ENCODE measurements around the gene ABCG8. TPM values are rescaled to one million over a fixed set of nuclear protein-coding genes. Genes with fewer than 3 reads are reported as not detected.

ABCG8 gene
- total and polyA plus RNA-seq, 2 donors (not counting 3 experiments of a cell fraction or from before 2014, with no cell fraction given) = not detected

DNA sequence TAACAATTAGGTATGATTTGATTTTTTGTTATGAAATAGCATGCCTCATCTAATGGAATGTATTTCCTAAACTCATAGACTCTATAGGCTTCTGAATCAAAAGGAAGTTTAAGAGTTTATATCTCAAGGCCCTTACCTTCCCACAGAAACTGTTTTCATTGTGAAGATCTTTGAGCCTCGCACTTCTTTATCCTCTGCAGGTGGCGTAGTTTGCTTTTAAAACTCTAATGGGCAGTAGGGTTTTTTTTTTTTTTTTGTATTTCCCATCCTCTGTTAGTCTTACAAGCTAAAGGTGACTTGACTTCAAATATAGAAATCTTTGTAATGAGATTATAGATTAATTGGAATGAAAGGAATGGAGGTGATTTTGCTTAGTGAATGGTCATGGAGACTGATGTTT, 36.6 kb upstream of the ABCG8 start:
- no peaks in the 10 kb centered on the region for H3K79me2 ChIP-seq (ENCODE audit: control insufficient read depth, insufficient read depth, low read length)
- no peaks in the 10 kb centered on the region for H4K20me1 ChIP-seq (replicated peaks; ENCODE audit: control insufficient read depth, extremely low read depth, insufficient read depth, low read length)
- no peaks in the 10 kb centered on the region for H3K4me1 ChIP-seq (ENCODE audit: control insufficient read depth, extremely low read depth, insufficient read depth, low read length)
- H2AFZ ChIP-seq (ENCODE audit: low read depth, low read length) = no peak overlapping the region
- TF ChIP-seq MYC (IDR thresholded peaks at IDR 0.05; ENCODE audit: low read depth, low read length) = no peak
- TF ChIP-seq FOS (IDR thresholded peaks at IDR 0.05; ENCODE audit: borderline replicate concordance, insufficient read depth, low read length) = no peak
- TF ChIP-seq POLR2AphosphoS5 (IDR thresholded peaks at IDR 0.05; ENCODE audit: insufficient read depth, low read depth, low read length) = no peak
- no peak for TF ChIP-seq MAX (IDR thresholded peaks at IDR 0.05; ENCODE audit: insufficient read depth, insufficient read length)
- no peak for TF ChIP-seq CTCF (IDR thresholded peaks at IDR 0.05; ENCODE audit: extremely low read depth in 1 of 2, insufficient read depth in 1 of 2, low read depth in 1 of 2, low read length in 2 of 2)
- TF ChIP-seq EZH2 (IDR thresholded peaks at IDR 0.05; ENCODE audit: borderline replicate concordance, low read depth, low read length, severe bottlenecking) = no peak
- TF ChIP-seq POLR2A (IDR thresholded peaks at IDR 0.05; ENCODE audit: low read depth, low read length) = no peak
- no peak for TF ChIP-seq GATA2 (IDR thresholded peaks at IDR 0.05; ENCODE audit: insufficient read depth, insufficient read length, low read depth, low read length)
- no peak for TF ChIP-seq JUN (IDR thresholded peaks at IDR 0.05; ENCODE audit: borderline replicate concordance, insufficient read depth, insufficient read length, low read depth)
- intact Hi-C loops (cut with micrococcal nuclease) (no loop called here), dilution Hi-C loops (cut with MboI; ENCODE audit: extremely low pct_ligation_motif_present, low sequenced_read_pairs) (no loop called here)
- FAIRE-seq (no peak), DNase-seq (ENCODE audit: low read depth, low spot score) (no peak)
- H3K4me2 ChIP-seq (ENCODE audit: insufficient read depth, low read length) = no peak overlapping the region
- H3K9me3 ChIP-seq (replicated peaks; ENCODE audit: control insufficient read depth, insufficient read depth, low read length) = no peaks in the 10 kb centered on the region
- no peaks in the 10 kb centered on the region for H3K36me3 ChIP-seq (ENCODE audit: control insufficient read depth in 2 of 2, extremely low read depth in 1 of 2, insufficient read depth in 2 of 2, low read length in 2 of 2)
- H3K9me1 ChIP-seq (replicated peaks; ENCODE audit: control insufficient read depth, extremely low read depth, insufficient read depth, low read length) = no peaks in the 10 kb centered on the region
- ChIA-PET CTCF (interaction anchor here (0.8 kb wide), 1 partner anchor 28 kb away, joined by 3 read pairs; the partner anchor contains the start of gene DYNC2LI1), POLR2A (no interaction called here)
- BruUV-seq (replicated peaks) = no TSS peak
- no peak overlapping the region for H3K27ac ChIP-seq (ENCODE audit: insufficient read depth, low read depth, low read length)
- no peaks in the 10 kb centered on the region for H3K27me3 ChIP-seq (ENCODE audit: control insufficient read depth in 2 of 2, insufficient read depth in 2 of 2, low read length in 2 of 2)
- H3K4me3 ChIP-seq (replicated peaks in 1 of 3; ENCODE audit: insufficient read depth in 1 of 3, low read depth in 1 of 3, low read length in 3 of 3) = no peak overlapping the region
- no peak overlapping the region for H3K9ac ChIP-seq (replicated peaks; ENCODE audit: extremely low read depth, insufficient read depth, low read length)
